Renal pelvis (tissue), 4 donors: Measurements from ENCODE around the gene TMEM128. TPM values are rescaled to one million over a fixed set of nuclear protein-coding genes. Genes with fewer than 3 reads are reported as not detected.
"Not testable (repeated sequence)": the region's sequence is repeated elsewhere in the genome, so short reads cannot be mapped to it uniquely, and the experiment has no call there.

Source experiments
- DNase-seq: peaks from one replicate; pipeline ENCODE4 v3.0.0-alpha.2; 2013
- polyA plus RNA-seq, 3 donors: library from polyadenylated mRNA; unstranded; fragments of 120-200 nt; gene quantifications; one replicate each; pipeline ENCODE4 v1.2.1, GENCODE V29; 2013; ENCODE audit not compliant: insufficient read length in 3 of 3

The TMEM128 gene
- polyA plus RNA-seq, 3 donors = 42.4 to 45.1 (median 44.8) TPM

DNA sequence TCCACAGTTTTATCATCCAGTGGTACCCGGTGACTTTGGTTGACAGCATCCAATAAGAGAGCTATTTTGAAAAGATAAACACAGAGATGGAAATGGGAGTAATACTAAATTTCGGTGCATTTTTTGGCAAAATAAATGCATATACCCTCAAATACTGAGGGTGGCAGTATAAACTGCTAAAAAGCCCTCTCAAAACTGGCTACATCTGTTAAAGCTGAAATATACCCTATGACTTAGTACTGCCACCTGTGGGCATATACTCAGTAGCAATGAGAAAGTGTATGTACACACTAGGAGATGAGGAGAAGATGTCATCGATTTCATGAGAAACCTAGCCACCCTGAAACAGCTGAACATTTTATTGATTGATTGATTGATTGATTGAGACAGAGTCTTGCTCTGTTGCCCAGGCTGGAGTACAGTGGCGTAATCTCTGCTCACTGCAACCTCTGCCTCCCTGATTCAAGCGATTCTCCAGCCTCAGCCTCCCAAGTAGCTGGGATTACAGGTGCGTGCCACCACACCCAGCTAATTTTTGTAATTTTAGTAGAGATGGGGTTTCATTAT, 12.2 kb upstream of the TMEM128 start:
- no peak for DNase-seq

DNA sequence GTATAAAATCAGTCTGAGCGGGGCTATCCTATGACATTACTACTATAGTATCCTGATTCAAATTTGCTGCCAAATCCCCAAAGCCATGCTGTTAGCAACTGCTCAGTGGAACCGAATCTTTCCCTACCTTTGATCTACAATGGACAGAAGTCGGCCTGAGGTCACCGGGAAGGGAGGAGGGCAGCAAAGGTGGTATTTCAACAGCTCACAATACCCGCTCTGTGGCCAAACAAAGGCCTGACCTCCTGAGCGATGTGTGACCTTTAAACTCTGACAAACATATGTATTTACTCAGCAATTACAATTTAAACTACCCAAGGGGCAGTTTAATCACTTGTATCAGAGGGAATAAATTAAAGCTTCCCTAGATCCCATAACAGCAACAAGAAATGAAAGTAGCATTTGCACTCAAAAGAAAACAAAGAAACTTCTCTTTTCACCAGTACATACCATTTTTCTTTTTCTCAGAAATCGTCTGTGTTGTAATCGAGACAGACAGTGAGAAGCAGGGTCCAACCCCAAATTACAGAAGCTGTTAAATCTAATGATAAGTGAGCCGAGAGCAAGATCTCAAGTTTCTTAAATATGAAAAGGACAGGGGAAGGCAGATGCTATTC, 11.6 kb upstream of the TMEM128 start:
- DNase-seq = no peak

DNA sequence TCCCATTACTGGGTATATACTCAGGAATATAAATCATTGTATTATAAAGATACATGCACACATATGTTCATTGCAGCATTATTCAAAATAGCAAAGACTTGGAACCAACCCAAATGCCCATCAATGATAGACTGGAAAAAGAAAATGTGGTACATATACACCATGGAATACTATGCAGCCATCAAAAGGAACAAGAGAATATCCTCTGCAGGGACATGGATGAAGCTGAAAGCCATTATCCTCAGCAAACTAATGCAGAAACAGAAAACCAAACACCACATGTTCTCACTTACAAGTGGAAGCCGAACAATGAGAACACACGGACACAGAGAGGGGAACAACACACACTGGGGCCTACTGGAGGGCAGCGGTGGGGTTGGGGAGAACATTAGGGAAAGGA, 9.7 kb upstream of the TMEM128 start:
- DNase-seq = not testable (repeated sequence)

DNA sequence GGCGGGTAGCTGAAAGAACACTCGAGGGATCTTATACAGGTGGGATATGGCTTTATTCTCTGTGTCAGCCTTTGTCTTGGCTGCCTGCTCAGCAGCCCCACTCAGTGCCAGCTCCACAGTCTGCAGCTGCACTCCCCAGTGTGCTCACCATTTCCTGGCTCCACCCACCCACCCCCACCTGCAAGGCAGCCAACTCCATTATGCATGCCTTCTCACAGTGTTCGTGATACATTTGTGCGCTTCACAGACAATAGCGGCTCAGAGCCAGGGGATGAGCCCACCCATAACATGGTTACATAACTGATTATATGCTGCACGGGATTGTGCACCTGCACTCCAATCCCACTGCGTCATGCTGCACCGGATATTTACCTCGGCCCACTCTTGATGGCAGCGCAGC, 8.8 kb upstream of the TMEM128 start:
- no peak for DNase-seq

DNA sequence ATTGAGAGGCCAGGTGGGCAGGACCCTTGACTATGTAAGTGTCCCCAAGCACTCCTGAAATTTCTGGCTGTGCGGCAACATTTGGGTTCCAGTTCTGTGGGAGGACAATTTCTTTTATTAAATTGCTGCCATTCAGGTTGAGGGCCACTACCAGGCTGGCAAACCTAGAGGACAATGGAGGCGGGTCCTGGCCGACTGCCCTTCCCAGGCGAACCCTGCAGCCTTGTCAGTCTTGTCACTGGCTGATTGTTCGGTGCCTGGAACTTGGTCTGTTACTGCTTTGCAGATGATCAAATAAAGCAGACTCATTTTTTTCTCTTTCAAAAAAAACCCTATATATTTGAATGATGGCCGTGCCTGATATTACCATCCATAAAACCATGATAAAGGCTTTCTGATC, 6.6 kb upstream of the TMEM128 start:
- DNase-seq = no peak

DNA sequence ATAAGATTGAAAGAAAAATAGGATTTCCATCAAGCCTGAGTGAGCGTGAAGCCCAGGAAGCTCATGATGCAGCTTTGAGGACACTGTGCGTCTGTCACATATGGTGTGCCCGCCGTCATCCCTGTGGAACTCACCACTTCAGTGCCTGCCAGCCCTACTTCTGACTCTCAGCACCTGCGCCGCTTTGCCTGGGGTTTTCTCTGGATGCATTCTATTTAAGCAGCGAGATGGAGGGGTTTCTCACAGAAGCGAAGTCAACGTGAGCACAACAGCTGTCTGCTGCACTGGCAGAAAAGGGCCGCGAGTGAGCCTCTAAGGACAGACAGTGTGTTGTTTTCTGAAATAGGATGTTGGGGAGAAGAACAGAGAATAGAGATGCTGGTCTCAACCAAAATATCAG, 6.2 kb upstream of the TMEM128 start:
- no peak for DNase-seq

DNA sequence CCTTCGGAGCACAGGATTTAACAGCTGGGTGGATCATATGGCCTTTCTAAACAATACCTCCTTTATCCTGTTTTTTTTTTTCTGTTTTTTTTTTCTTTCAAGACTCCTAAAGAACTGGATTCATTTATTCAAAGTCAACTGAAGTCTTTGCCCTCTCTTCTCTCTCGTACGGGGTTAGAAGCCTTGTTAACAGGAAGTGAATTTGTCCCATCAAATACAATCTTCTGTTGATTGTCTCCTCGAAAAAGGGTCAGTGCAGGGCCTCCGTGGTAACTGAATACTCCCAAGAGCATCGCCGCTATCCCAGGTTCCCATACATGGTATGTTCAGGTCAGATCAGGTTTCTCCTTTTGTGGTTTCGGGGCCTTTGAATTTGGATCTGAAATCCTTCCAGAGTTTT, 1.8 kb upstream of the TMEM128 start:
- no peak for DNase-seq

DNA sequence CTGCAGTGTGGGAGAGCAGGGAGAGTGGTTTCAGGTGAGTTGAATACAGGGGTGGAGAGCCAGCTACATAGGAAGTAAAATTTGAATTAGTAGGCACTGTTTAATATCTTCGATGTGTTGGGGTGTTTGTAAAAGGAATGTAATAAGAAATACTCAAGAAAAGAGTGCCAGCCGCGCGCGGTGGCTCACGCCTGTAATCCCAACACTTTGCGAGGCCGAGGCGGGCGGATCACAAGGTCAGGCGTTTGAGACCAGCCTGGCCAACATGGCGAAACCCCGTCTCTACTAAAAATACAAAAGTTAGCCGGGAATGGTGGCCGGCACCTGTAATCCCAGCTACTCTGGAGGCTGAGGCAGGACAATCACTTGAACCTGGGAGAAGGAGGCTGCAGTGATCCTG, 1.3 kb upstream of the TMEM128 start:
- DNase-seq = not testable (repeated sequence)

DNA sequence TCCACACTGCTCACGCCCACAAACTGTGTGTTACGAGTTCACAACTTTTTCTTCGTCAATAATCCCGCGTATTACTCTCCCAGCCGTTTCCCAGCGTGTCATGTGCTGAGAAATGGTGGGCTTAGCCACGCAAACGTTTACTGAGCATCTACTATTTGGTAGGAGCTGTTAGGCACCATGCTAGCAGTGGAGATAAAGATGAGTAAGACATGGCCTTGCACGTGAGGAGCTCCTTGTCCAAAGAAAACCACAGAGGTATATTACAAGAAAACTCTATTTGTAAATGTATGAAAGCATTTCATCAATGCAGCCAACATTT, 821 bp upstream of the TMEM128 start:
- DNase-seq = no peak

DNA sequence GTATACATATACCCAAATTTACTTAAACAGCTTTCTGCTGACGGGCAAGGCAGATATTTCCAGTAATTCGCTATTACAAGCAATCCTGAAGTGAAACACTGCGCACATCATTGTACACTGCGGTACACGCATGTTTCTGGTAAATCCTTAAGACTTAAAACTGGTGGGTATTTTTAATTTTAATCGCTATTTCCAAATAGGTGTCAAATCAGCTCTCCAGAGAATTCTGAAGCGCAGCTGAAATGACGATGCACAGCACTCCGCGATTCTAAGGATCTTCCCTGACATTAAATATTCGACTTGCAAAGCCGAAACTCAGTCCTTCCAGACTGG, 361 bp downstream of the TMEM128 start:
- peak; percentile 20 for DNase-seq

DNA sequence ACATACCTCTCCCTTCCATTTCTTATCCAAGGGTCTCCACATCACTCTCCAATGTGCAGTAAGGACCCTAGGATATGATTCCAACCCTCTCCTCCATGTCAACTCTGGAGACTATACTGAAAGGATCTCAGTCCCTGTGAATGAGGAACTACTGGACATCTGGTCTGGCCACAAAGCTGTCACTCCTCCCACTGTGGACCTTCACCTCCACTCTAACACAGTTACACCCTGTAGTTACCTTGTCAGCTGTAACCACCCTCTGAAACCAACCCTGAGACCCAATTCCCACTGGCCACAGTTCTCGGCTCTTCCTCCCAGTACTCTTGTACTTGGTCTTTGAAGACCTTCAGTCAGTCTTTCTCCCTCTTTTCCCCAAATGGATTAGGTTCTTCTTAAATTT, 2.9 kb downstream of the TMEM128 start:
- DNase-seq = no peak

DNA sequence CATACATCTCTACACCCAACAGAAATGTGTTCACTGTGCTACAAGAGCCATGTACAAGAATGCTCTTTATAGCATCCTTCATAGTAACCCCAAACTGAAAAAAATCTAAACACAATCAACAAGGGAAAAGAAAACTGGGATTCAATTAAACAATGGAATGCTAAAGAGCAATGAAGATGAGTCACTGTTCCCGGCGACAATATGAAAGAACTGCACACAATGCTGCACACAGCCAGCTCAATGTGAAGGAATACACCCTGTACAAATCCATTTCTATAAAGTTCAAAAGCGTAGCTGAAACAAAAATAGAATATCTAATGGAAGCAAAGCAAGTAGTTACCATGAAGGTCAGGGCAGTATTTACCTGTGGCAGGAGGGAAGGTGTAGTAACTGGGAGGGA, 8.5 kb downstream of the TMEM128 start:
- not testable (repeated sequence) for DNase-seq

DNA sequence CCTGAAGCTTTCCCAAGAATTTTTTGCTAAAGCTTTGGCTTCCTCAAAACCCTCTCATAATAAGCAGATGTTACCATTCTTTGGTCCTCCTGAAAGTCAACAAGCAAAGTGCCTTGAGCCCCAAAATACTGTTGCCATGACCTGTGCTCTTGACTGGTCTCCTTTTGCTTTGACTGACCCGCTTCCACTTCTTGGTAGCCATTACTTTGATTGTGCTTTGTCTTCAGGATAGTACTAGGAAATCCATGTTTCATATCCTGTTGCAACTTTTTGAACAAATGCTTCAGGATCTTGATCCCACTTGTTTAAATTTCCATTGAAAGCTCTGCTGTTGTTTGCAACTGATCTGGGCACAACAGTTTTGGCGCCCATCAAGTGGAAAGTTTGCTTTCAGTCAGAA, 14.4 kb downstream of the TMEM128 start:
- no peak for DNase-seq

DNA sequence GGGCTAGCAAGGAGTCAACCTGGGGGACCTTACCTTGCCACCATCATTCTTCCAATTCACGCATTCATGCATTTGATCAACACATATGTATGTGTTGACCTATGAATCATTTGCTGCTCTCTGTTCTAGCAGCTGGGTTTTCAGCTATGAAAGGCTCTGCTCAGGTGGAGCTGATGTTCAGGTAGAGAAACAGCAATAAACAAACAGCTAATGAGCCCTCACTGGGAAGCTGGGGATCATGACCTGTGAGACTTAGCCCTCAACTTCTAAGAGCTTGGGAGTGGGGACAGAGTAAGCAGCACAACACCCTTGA, 19.7 kb downstream of the TMEM128 start:
- DNase-seq = no peak

DNA sequence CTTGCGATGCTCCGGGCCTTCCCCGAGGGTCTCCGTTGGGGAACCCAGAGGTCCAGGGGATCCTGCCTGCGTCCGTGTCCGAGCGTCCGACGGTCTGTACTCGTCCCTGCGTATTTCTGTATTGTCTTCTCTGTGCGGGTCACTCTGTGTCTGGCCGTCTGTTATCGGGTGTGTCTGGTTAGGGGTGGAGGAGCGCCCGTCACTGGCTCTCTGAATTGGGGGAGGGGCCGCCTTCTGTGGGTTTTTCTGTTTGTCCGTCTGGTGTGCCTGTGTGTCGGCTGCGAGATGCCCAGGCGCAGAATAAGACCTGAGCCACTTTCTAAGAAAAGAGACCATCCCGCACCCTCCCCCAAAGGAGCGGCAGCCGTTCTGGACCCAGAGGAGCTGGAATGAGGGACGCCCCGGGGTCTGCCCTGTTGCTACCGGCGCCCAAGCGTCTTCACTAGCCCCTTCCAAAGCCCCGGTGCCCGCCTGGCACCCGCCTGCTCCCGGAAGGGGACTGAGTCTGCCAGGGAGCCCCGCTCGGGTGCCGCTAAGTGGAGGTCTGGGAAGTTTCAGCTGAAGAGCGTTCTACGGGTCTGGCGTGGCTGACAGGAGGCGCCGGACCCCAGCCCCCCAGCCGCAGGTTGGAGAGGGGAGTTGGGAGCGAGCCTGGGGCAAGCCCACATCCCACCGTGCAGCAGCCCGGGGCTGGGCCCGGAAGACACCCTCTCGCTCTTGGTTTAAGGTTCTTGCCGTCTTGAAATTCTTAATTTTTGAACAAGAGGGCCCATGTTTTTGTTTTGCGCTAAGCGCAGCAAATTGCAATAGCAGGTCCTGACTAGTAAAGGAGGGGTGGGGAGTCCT, 20.3 kb downstream of the TMEM128 start:
- DNase-seq = no peak

DNA sequence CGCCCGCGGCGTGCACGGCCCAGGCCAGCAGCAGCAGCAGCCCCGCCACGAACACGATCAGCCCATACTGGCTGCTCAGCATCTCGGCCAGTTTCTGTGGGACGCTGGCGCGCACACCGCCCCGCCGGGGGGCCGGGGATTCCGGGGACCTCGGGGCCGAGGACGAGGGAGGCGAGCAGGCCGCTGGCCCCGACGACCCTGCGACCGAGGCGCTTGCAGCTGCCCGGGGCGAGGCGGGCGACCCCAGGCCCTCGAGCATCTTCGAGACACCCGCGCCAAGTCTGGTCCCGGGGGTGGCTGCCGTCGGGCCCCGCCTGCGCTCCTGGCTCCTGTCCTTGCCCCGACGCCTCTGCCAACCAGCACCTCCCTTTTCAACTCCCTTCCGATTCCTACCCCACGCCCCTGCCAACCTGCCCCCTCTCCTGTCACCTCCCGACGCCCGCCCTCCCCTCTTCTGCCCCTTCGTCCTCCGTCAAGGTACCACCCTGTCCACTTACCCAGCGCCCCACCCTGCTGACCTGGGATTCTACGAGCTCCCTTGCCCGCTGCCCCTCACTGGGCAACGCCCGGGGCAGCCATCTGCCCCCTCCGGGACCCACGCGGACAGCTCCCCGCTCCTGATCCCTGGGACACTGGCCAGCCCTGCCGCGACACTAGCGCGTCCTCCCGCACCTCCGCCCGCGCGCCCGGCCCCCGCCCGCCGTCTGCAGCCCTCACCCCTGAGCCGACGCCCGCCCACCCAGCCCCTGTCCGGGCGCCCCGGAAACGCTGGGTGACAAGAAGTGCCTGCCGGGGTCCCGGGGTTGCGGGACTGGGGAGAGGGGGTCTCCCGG, 21.2 kb downstream of the TMEM128 start, which contains the start of gene OTOP1:
TSS of gene OTOP1 (minus strand) at position 324 of the 833 bp plus-strand sequence. CDS start at position 259, 65 bp downstream.
- DNase-seq = no peak

DNA sequence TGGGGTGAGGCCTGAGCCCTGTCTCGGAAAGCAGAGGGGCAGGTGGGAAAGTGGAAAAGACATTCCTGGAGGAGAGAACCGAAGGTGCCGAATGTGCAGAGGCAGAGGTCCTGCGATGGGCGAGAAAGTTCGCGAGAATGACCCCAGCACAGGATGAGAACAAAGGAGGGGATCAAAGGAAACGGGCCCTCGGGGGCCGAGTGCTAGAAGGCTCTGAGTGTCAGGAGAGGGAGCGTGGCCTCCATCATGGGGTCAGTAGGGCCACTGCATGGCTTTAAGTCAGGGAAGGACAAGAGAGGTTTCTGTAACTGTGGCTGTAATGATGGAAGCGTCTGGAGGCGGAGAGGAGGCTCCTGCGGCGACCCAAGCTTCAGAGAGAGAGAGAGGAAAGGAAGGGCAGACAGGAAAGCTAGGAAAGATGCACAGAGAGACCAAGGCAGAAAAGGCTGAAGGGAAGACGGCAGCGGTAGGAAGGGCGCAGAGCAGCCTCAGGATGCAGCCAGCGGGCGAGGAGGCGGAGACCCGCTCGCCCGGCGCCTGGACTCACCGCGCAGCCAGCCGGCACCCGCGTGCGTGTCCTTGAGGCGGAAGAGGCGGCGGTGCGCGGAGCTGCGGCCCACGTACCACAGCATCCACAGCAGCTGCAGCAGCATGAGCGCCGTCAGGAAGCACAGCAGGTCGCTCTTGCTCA, 22.0 kb downstream of the TMEM128 start:
- no peak for DNase-seq

DNA sequence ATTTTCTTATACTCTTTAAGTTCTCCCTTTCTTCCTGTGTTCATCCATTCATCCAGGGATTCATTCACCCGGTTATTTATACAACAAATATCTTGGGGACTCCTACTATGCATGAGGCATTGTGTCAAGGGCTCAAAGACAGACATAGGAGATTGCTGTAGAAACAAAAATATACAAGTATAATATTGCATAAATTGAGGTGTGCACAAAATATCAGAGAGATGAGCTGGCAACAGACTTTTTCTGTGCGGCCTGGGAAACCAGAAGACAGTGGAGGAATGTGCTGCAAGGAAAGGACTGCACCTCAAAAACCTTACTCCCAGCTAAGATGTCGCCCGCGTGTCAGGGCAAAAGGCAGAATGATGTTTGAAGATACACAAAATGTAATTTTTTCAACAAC, 30.9 kb downstream of the TMEM128 start:
- DNase-seq = no peak

DNA sequence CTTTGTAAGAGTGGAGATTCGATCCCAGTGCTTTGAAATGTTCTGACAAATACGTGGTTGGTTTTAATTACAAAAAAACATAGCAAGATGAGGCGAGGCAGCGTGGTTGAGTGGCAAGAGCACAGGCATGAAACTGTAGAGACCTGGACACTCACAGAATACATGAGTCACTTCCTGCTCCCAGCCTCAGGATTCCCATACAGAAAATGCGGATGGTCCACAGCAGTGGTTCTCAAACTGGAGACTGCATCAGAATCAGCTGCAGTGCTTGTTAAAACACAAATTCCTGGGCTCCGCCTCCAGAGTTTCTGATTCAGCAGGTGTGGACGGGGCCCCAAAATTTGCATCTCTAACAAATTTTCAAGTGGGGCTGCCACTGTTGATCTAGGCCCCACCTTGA, 31.4 kb downstream of the TMEM128 start:
- no peak for DNase-seq

DNA sequence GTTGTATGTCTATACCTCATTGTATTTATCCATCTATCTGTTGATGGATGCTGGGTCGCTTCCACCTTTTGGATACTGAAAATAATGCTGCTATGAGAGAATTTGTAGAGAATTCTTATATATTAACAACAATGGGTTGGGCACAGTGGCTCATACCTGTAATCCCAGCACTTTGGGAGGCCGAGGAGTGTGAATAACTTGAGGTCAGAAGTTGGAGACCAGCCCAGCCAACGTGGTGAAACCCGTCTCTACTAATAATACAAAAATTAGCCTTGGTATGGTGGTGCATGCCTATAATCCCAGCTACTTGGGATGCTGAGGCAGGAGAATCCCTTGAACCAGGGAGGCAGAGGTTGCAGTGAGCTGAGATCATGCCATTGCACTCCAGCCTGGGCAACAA, 34.3 kb downstream of the TMEM128 start:
- DNase-seq = not testable (repeated sequence)

DNA sequence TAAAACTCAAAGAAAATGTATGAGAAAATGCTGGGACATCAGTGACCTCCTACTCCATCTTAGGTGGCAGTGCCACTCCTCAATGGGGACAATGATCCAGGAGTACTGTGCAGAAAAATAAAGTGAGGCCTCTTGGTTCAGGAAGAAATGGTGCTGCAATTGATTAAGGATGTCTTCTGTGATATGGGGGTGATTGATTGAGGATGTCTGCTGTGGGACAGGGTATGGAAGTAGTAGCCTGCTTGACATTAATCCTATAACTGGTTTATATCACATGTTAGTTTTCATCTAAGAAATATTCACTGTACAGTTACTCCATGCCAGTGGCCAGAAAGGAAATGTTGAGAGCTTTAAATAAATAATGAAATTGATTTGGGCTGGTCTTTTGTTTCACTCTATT, 41.8 kb downstream of the TMEM128 start:
- no peak for DNase-seq

DNA sequence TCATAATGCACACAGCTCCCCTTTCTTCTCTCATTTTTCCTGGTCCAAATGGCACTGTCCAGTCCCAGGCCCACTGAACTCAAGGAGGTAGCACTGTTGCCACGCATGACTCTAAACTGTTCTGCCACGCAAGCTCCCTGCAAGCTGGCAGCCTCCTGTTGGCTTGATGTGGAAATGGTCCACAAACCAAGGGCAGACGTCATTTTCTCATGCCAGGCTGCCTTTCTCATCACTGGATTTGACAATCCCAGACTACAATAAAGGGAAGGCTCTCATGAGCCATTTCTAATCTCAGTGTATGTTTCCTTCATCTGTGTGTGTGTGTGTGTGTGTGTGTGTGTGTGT, 43.6 kb downstream of the TMEM128 start:
- DNase-seq = no peak
